H1 (cell line): Measurements from ENCODE around the gene SRM. TPM values are rescaled to one million over a fixed set of nuclear protein-coding genes. Genes with fewer than 3 reads are reported as not detected.
A peak's percentile ranks its signal among the peaks of the same experiment; 100 is the strongest.

Experiments used
- BCL11A ChIP-seq, 2 experiments: IDR thresholded peaks; one replicate each; pipeline ENCODE4 v1.6.1; 2011; ENCODE audit warnings: low read depth in 2 of 2, low read length in 2 of 2, mild to moderate bottlenecking in 2 of 2
- BRCA1 ChIP-seq: IDR thresholded peaks from 2 replicates; pipeline ENCODE4 v1.6.1; 2012; ENCODE audit warnings: low read depth, low read length, improper control_type of control experiment
- CREB1 ChIP-seq: IDR thresholded peaks from 2 replicates; pipeline ENCODE4 v1.6.1; 2012; ENCODE audit warnings: inconsistent platforms
- GTF2F1 ChIP-seq: IDR thresholded peaks from 2 replicates; pipeline ENCODE4 v1.6.1; 2012; ENCODE audit warnings: low read depth, low read length, improper control_type of control experiment, borderline replicate concordance
- JUN ChIP-seq: IDR thresholded peaks from 2 replicates; pipeline ENCODE4 v1.6.1; 2011; ENCODE audit warnings: low read depth, mild to moderate bottlenecking, improper control_type of control experiment, low read length
- KDM5A ChIP-seq: fragments of 200-600 bp; IDR thresholded peaks from 2 replicates; pipeline ENCODE4 v1.7.1; 2012; ENCODE audit warnings: mild to moderate bottlenecking, low read length, inconsistent platforms, mixed read lengths
- POLR2A ChIP-seq, 2 experiments: IDR thresholded peaks; 1 replicate in 1 of 2; 2 replicates in 1 of 2; pipeline ENCODE4 v1.6.1; 2011; ENCODE audit warnings: low read depth in 2 of 2, low read length in 2 of 2, mild to moderate bottlenecking in 2 of 2; ENCODE audit errors: control extremely low read depth in 1 of 2
- POLR2AphosphoS5 ChIP-seq: IDR thresholded peaks from 2 replicates; pipeline ENCODE4 v1.6.1; 2011; ENCODE audit warnings: low read depth, low read length
- RXRA ChIP-seq: IDR thresholded peaks from 2 replicates; pipeline ENCODE4 v1.6.1; 2011; ENCODE audit warnings: low read depth, mild to moderate bottlenecking, low read length, moderate library complexity; ENCODE audit not compliant: insufficient read depth
- SAP30 ChIP-seq: fragments of 300-600 bp; sonication (generic); IDR thresholded peaks from 2 replicates; pipeline ENCODE4 v1.7.1; 2012; ENCODE audit warnings: low read length, moderate library complexity, mild to moderate bottlenecking, inconsistent platforms; ENCODE audit not compliant: insufficient read depth, insufficient replicate concordance
- SIRT6 ChIP-seq: IDR thresholded peaks from one replicate; pipeline ENCODE4 v1.7.1; 2012; ENCODE audit warnings: low read length, inconsistent platforms
- SP4 ChIP-seq: IDR thresholded peaks from 2 replicates; pipeline ENCODE4 v1.6.1; 2012; ENCODE audit warnings: low read length, inconsistent platforms
- SRF ChIP-seq: IDR thresholded peaks from 2 replicates; pipeline ENCODE4 v1.6.1; 2011; ENCODE audit warnings: mild to moderate bottlenecking, low read depth, low read length, moderate library complexity
- TAF7 ChIP-seq: optimal IDR thresholded peaks from 2 replicates; pipeline ENCODE3; 2011; ENCODE audit warnings: low read depth, mild to moderate bottlenecking, inconsistent platforms, low read length, moderate library complexity, borderline replicate concordance
- polyA plus RNA-seq, 7 experiments: library from polyadenylated mRNA; depleted of rRNA in 3 of 7; stranded (reverse) in 5 of 7; unstranded in 2 of 7; fragments of >200 nt in 5 of 7; fragments of 200-250 nt in 2 of 7; gene quantifications; 1 replicate in 5 of 7; 2 replicates in 1 of 7; 4 replicates in 1 of 7; pipeline versions ENCODE4 v1.2.1 to v1.2.3, GENCODE V29; 2011 to 2013; ENCODE audit warnings: missing spikeins in 2 of 7, mixed read lengths in 2 of 7
- total RNA-seq: library from RNA; stranded (reverse); fragmentation: NEBNext Ultra II Directional; extraction: Animal tissue kit (Norgen Biotek cat#: 25700); gene quantifications from 2 replicates; pipeline ENCODE4 v1.2.1, GENCODE V29; 2021
- TF ChIP-seq, protein P1 (sequence below): IDR thresholded peaks from 2 replicates; pipeline ENCODE4 v1.6.1; 2011; ENCODE audit warnings: low read depth, mild to moderate bottlenecking, low read length; ENCODE audit not compliant: insufficient read depth

The SRM gene
- total and polyA plus RNA-seq, 2 of the 8 experiments (the other 6 are each of a cell fraction or from before 2014, with no cell fraction given), result 110 to 208 TPM

DNA sequence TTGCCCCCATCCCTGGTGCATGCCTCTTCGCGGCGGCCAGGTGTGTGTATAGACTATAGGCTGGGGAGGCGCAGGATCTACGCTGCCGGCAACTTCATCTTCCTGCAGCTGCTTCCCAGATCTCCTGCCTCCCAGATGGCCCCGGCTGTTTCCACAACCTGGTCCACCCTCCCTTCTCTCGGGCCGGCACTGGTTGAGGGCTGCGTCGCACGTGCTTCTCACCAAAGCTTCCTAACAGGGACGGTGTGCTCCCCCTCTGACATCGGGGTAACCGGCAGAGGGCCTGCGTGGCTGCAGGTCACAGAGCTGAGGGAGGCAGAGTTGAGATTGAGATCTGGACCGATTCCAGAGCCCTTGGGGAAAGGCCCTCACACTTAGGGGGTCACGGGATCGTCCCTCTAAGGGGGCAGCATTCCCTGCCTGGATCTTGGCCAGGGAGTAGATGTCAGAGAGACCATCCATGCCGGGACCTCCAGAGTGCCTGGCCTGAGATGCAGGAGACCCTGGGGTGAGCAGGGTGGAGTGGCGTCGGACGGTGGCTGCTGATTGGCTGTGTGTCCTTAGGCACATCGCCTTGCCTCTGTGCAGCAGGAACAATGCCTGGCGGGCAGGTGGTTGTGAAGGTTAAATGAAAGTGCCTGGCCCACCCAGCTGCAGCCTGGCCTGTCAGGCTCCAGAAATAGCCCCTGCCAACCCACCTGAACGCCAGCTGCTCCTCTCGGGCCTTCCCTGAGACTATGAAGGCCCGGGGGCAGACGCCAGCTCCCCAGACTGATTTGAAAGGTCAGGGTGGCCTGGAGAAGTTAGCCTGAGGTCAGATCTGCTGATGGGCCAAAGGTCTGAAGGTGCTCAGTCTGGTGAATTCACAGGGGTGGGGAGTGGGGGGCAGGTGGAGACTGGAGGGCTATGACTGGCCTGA is 6.7 kb downstream of the SRM start (continued):
- no peak for TF ChIP-seq BCL11A (IDR thresholded peaks at IDR 0.05; ENCODE audit: low read depth in 2 of 2, low read length in 2 of 2)
- no peak for TF ChIP-seq SIRT6
- no peak for TF ChIP-seq BRCA1
- no peak for TF ChIP-seq SAP30
- no peak for TF ChIP-seq JUN
- TF ChIP-seq GTF2F1, result no peak
- TF ChIP-seq RXRA, result no peak
- peak; percentile 71; the same call in 1 of the 2 replicates for TF ChIP-seq POLR2AphosphoS5
- TF ChIP-seq SRF, result no peak
- TF ChIP-seq POLR2A (IDR thresholded peaks at IDR 0.05; ENCODE audit: control extremely low read depth in 1 of 2, low read depth in 2 of 2, low read length in 2 of 2), result peak in 1 of 2 experiments; percentile 18; a peak in 2 of 3 replicates
- TF ChIP-seq, protein P1, sequence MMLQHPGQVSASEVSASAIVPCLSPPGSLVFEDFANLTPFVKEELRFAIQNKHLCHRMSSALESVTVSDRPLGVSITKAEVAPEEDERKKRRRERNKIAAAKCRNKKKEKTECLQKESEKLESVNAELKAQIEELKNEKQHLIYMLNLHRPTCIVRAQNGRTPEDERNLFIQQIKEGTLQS, result no peak
- no peak for TF ChIP-seq CREB1
- no peak for TF ChIP-seq SP4
- no peak for TF ChIP-seq TAF7
- no peak for TF ChIP-seq KDM5A
